ENCODE results near the gene GDF2.
A peak's percentile ranks its signal among the peaks of the same experiment; 100 is the strongest.

Gene GDF2

DNA sequence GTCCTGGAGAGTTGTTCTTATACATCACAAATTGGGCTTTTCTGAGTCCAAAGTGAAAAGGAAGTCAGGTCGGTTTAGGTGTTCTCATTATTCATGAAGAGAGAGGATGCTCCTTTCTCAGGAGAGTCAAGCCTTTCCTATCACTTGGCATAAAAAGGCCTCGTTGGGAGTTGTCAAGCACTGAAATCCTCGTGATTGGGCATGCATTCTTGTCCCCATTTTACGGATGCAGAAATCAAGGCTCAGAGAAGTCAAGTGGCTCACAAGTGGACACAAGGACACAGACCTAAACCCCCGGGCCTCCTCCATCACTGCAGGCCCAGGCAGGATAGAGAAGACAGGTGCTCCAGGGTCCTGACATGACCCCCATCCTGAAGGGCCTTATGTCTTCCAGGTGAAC is 34.5 kb downstream of the GDF2 start:
- no peak for DNase-seq

DNA sequence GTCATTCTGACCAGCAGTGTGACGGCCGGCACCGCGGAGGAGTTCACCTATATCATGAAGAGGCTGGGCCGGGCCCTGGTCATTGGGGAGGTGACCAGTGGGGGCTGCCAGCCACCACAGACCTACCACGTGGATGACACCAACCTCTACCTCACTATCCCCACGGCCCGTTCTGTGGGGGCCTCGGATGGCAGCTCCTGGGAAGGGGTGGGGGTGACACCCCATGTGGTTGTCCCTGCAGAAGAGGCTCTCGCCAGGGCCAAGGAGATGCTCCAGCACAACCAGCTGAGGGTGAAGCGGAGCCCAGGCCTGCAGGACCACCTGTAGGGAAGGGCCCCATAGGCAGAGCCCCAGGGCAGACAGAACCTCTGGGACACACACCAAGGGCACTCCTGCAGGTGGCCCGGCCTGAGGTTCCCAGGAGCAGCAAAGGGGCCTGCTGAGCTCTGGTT is 34.9 kb downstream of the GDF2 start:
- no peak for DNase-seq

DNA sequence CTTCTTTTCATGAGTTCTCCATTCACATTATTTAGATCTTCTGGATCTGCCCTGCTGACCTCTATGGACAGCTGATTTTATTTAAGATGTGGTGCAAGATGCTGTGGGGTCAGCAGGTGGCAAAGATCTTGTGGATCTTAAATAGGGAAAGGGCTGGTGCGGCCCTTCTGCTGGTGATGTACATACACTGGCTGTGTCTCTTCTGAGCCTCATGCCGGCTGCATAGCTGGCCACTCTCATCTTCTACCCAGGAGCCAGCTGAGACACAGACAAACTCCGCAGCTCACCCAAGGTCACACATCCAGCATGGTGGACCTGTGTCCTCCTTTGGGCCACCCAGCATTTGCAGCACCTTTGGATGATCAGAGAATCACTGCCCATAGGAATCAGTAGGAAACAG is 35.7 kb downstream of the GDF2 start:
- no peak for DNase-seq

DNA sequence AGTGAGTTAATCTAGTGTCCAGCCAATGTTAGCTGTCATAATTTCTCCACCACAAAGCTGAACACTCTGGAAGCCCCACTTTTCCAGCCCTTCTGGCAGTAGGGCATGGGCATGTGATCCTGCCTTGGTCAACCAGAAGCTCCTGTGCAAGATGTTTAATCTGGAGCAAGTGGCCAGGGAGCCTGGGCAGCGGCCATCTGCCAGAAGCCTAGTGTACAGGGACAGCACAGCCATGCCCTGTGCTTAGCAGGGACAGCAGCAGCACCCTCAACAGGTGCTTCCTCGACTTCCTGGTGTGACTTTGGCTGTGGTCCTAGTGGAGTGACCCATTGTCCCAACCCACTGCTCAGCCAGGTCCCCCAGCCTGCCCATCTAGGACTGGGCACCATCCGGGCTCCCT is 36.2 kb downstream of the GDF2 start:
- no peak for DNase-seq

DNA sequence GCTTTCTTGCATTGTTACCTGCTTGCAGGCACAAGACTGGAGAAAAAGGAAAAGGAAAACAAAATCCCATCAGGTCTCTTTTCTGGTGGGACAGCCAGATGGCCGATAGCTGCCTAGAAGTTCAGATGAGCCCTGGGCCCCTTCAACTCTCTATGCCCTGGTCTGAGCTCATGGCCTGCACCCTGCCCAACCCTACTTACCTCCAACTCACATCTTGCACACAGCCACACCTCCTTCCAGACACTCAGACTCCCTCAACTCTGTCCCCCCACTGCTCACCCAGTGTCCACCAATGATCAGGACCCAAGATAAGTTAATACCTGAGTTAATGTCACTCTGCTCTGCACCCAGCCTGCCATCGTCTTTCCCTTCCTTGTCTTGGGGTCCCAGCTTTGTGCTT is 36.8 kb downstream of the GDF2 start:
- no peak for DNase-seq

DNA sequence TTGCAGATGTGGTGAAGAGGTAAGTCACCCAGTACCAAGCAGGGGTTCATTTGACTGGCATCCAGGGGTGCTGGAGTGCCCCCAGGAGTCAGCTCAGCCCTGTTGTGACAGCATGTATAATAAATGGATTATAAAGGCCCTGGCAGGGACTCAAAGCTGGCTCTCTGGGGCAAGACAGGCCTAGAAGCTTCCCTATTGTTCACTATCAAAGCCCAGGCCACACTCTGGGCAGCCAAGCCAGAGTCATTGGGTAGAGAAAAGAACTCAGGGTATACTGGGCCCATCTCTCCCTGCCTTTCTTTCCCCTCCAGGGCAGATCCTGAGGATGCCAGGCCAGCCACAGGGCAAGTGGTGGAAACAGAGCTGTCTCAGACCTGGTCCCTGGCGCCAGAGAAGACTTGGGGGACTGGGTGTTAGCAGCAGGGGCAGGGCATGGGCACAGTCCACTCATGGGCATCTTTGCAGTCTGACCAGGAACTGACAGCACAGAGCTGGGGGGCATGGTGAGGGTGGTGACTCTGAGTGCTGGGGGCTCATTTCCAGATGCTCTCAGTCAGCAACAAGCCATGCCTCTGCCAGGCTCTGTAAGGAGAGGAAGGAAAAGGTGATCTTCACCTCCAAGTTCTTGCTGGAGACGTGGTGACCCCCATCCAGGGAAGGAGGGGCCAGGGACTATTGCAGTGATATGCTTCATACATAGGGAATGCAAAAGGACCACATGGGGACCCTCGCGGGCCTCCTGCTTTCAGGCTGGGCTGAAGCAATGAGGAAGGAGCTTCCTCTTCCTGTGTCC is 37.6 kb downstream of the GDF2 start:
- no peak for DNase-seq

DNA sequence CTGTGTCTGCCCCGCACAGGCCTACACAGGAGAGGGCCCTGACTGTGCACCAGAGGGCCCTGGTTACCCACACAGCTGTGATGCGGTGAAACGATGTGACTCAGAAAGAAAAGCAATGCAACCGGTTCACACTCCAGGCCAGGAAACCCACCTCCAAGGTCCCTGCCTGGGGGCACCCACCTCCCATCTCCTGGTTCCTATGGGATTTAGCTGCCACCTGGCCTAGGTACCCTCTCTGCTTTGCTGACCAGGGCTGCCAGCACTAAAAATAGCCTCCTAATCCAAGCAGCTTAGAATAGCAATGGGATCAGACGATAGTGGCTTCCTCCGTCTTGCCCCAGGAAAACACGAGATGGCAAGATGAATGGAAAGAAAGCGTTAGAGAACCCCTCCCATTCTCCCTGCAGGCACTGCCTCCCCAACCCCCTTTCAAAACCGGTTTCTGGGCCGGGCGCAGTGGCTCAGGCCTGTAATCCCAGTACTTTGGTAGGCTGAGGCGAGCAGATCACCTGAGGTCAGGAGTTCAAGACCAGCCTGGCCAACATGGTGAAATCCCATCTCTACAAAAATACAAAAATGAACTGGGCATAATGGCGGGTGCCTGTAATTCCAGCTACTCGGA is 38.3 kb downstream of the GDF2 start:
- DNase-seq = no peak

DNA sequence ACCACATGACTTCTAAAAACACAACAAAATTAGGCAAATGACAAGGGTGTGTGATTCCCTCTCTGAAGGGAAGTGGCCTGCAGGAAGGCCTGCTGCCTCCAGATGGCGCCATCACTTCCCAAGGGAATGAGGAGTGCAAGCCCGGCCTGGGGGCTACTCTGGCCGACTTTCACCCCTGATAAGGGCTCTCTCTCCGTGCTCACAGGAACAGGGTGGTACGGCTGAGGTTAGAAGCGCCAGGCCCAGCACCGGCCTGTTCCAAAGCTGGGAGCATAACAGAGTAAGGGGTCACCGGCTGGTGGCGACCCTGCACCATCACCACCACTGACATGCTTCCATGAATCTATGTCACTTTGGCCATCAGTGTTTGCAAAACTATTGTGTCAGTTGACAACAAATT is 39.0 kb downstream of the GDF2 start:
- DNase-seq = peak; percentile 19

DNA sequence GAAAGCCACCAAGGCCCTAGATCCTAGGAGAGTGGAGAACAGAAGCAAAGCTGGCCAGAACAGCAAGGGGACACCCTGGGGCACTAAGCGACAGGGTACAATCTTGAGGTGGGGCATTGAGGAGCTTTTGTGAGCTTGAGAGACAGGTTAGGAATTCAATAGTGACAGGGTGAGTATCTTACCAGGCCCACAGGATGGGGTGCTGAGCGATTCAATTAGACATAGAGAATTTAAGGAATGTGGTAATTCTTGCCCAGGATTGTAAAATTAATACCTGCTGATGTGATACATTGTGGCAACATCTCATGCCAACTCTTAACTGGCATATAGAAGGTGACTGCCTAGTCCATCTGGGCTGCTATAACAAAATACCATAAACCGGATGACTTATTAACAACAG is 39.9 kb downstream of the GDF2 start:
- DNase-seq = no peak

DNA sequence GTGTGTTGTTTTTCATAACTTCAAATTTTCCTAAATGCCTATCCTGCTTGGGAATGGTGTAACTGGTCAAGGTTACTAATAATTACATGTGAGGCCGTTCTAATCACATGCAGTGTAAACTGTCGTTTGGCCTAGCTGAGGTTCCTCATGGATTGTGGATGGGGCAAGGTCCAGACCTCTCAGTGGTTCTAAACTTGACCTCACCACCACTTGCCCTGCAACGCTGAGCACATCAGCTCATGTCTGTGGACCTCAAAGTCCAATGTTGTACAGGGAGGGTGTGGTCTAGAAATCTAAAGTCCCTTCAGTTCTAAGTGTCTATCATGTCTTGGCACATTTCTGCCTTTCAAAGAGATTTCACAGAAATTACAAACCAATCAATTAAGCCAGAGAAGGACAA is 41.5 kb downstream of the GDF2 start:
- no peak for DNase-seq

DNA sequence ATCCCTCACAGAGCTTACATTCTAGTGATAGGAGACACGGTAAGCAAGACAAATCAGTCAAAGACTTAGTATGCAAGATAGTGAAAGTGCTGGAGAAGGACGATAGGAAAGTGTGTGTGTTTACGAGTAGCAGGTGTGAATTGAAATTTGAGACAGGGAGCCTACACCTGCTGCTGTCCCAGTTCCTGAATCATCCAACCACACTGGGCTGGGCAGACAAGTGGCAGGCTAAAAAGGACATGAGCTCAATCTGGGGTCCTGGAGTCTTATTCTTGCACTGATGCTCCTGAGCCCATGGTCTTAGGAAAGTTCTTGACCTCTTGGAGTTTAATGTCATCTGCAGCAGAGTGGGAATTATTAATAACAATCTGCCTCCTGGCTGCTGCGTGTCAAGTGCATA is 42.1 kb downstream of the GDF2 start:
- DNase-seq = no peak

DNA sequence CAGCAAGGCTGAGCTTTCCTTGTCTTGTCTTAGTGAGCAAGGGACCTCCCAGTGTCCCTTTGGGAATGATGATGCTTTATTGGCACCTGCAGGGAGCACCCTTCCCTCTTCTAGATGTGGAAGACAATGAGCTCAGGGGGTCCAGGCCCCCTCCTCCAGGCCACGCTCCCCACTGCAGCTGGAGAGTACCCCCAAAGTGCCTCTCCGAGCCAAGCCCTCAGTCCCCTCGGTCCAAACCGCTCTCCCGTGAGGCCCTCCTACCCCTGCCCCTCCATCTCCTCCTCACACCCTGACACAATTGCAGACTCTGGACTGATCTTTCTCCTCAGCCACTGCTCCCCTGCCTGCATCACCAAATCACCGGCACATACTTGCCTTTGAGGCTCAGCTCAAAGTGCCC is 42.7 kb downstream of the GDF2 start:
- DNase-seq = no peak

DNA sequence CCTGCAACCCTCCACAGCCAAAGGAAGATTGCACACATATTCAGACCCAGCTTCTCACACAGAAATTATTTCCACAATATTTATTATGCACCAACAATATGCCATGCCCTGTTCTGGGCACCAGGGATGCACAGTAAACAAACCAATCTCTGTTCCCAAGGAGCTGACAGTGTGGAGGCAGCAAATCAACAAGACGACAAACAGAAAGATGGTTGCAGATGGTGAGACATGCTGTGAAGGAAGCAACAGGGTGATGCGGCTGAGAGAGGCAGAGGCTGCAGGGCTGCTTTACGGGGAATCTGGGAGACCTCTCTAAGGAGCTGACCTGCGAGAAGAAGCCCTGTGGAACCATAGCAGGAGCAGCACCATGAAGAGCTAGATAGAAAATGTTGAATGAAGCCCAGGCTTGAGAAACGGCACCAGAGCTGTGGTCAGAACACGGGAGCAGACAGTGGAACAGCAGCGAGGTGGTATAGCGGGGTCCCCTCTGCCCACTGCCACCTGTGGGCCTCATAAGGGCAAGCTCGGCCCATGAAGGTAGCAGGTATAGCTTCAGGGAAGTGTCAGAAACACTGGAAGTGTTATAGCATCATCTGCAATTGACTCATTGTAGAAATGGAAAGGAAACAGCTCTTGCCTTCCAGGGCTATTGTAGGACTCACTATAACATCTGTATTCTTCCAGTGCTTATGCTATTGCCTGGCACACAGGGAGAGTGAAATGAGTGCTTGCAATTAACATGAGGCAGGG is 43.4 kb downstream of the GDF2 start:
- no peak for DNase-seq

DNA sequence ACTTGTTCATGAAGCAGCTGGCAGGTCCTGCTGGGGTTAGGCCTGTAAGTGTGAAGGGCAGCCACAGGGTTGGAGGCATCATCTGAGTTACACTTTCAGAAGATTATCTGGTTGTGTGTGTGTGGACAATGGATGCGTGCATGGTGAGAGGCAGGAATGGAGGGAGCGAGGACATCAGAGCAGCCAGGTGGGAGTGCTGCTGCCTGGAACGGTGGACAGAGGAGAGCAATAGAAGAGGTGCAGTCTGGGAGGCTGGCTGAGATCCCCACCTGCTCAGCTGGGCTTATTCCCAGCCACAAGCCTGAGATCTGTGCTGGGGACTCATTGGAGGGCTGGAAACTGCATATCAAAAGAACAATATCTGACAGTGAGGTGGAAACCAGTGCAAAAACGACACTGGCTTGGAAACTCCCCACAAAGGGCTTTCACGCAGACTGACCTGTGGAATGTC is 44.0 kb downstream of the GDF2 start:
- DNase-seq = no peak

DNA sequence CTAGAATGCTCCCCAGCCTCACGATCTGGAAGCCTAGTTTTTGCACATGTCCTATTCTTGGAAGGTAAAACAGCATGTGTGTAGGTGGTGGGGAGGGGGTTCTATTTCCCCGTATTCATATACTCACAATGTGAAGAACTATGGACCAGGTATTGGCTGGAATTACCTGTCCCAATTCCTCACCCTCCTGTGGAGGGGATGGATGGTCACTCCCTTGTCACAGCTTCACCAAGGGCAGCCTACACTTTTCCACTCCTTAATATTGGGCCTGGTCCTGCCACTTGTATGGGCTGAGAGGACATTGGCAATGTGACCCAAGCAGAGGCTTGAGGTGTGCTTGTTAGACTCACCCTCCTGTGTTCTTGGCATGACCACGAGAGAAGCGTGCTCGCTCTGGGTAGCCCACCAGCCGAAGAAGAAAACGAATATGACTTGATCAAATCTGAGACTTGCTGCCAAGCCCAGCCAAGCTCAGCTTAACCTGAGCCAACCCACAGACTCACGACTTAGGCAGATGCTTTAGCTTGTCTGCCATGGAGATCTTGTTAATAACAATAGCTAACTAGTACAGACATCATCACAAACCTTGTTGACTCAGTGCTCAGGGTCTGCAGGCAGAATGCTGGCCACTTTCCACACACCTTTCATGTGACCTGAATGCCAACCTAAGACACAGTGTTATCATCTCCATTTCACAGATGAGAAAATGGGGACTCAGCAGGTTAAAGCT is 44.6 kb downstream of the GDF2 start:
- DNase-seq = no peak

DNA sequence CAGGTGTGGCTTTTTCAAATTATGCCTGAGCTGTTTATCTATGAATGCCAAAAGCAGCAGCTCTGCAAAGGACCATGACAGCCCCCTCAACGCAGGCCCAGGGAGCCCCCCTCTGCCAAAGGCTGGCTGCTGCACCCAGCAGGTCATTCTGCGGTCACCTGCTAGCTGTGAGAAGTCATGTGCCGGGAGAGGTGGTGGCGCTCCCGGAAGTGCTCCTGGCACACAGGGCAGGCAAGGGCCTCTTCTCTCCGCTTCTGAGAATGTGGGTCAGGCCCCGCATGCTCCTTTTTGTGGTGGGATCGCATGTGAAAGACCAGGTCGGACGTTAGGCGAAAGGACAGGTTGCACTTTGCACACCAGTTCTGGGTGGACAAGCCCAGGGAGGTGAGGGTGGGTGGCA is 45.4 kb downstream of the GDF2 start:
- DNase-seq = no peak

DNA sequence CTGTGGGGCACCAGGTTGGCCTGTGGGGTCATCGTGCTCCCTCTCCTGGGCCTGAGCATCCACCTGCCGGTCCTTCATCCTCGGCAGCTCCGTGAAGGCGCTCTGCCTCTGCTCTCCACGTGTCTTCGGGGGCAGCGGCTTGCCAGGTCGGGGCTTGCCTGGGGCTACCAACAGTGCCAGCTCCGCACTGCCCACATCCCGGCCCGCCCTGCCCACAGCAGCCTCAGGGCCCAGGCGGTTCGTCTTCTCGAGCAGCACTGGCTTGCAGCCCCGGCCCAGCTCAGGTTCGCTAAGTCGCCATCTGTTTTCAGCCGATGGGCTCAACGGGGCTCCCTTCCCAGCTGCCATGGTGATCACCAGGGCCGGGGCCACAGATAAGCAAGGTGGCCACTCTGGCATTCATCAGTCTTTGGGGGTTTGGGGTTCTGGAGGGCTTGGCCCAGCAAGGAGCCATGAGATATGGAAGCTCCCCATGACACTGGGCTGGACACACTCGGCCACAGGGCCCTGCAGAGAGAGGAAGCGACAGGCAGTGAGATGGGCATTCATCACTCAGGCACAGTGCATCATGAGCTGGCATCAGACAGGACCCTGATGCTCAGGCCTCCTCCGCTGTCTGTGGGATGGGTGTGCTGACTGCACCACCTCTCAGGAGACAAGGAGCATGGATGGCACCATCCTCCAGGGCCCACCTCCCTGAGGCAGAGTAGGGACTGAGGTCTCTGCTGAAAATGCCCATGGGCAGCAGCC is 46.4 kb downstream of the GDF2 start:
- DNase-seq = no peak

DNA sequence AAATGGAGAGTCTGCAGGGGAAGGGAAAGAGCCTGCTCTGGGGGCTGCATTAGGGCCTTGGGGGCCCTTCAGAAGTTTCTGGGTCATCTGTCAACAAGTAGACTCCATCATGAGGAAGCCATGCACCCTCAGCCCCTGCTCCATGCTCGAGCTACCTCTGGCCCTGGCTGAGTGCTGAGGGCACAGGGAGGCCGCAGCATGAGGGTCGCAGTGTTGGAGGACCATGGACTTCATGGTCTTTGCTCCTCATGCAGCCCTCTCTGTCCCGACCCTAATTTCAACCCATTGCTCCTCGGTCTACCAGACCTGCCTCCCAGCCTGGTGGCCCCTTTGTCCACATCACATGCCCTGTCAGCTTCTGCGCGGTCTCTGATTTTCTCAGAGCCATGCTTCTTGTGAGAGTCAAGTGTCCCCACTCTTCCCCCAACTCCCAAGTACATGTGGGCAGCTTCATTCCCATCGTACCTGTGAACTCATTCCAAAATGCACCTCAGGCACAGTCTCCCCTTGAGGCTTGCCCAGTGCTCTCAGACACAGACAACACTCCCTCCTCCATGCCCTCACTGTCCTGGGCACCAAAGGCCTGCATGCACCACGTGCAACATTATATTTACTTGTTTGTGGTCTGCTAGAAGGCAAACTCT is 47.1 kb downstream of the GDF2 start:
- no peak for DNase-seq

DNA sequence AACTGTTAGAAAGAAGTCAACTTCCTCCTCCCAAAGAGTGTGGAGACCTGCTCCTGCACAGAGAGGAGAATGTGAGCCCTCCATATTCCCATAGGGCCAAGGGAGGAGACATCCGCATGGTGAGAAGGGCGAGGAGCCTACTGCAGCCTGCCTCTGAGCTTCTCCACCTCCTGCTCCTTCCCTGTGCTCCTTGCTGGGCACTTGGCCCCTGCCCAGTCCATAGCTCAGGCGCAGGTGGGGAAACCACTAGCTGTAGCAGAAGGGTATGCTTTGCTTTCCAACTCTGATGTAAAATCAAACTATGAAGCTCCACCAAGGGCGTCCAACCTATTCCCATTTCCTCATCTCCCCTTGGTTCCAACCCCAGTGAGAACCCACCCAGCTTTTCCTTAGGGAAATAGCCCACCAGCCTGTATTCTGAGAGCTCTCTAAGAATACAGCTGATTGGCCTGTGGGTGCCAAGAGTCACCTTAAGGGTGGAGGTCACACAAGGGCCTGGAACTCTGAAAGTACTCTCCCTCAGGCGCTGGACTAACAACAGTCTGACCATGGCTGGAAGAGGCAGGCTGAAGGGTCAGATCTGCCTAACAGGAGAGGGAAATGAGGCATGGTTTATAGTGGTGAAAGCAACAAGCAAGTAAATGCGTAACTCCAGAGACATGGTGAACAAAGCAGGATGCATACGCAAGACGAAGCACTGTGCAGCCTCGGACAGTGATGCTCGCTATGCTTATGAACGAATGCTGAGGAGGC is 47.9 kb downstream of the GDF2 start:
- no peak for DNase-seq

DNA sequence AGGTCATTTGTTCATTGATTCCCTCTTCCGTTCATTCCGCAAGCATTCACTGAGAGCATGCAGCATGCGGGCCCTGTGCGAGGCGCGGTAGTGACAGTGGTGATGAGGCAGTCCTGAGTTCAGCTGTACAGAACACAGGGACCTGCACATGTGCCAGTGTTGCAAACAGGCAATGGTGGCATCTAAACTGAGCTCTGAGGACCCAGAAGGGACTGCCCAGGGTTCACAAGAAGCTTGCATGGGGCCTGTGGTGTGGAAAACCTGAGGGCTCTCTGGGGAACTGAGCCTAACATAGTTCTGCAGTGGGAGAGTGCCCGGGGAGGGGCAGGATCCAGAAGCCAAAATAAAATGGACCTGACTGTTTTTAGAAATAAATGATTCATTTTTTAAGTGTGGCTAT is 48.6 kb downstream of the GDF2 start:
- no peak for DNase-seq
